Lung (tissue), 12 donors: ENCODE measurements around the gene PTGES3. TPM values are rescaled to one million over a fixed set of nuclear protein-coding genes. Genes with fewer than 3 reads are reported as not detected.

Experiments
- ATAC-seq: fragments of 200-7000 bp; cut with Tn5 transposase; one replicate; pipeline ENCODE4 v1.9.1; 2020; ENCODE audit warnings: moderate number of reproducible peaks; ENCODE audit not compliant: insufficient read depth, low FRiP score
- DNase-seq, 3 donors: peaks; one replicate each; pipeline ENCODE4 v3.0.0-alpha.2; 2013 to 2017
- H3K27ac ChIP-seq, 2 donors: one replicate each; pipeline ENCODE4 v1.5.1; 2013; ENCODE audit warnings: mild to moderate bottlenecking in 2 of 2, moderate library complexity in 2 of 2, control low read depth in 1 of 2, inconsistent platforms in 1 of 2, low read depth in 1 of 2, low read length in 1 of 2
- H3K27me3 ChIP-seq, 3 donors: one replicate each; pipeline ENCODE4 v1.5.1; 2013; ENCODE audit warnings: low read length in 2 of 3; ENCODE audit not compliant: control insufficient read depth in 3 of 3, insufficient read depth in 3 of 3
- H3K36me3 ChIP-seq, 4 donors: one replicate each; pipeline ENCODE4 v1.5.1; 2013; ENCODE audit warnings: low read length in 4 of 4, mild to moderate bottlenecking in 1 of 4, moderate library complexity in 1 of 4; ENCODE audit not compliant: control insufficient read depth in 4 of 4, insufficient read depth in 4 of 4
- H3K4me1 ChIP-seq, 5 donors: one replicate each; pipeline ENCODE4 v1.5.1; 2013; ENCODE audit warnings: low read length in 5 of 5, mild to moderate bottlenecking in 2 of 5, moderate library complexity in 1 of 5; ENCODE audit not compliant: control insufficient read depth in 5 of 5, insufficient read depth in 5 of 5
- H3K4me3 ChIP-seq: one replicate; pipeline ENCODE4 v1.5.1; 2013; ENCODE audit warnings: mild to moderate bottlenecking, control low read depth, moderate library complexity
- H3K9ac ChIP-seq, 2 donors: one replicate each; pipeline ENCODE4 v1.5.1; 2013; ENCODE audit warnings: low read length in 2 of 2, control low read depth in 1 of 2; ENCODE audit not compliant: insufficient read depth in 1 of 2
- H3K9me3 ChIP-seq, 4 donors: one replicate each; pipeline ENCODE4 v1.5.1; 2013; ENCODE audit warnings: low read length in 3 of 4, mild to moderate bottlenecking in 1 of 4, moderate library complexity in 1 of 4; ENCODE audit not compliant: control insufficient read depth in 4 of 4, insufficient read depth in 3 of 4
- CTCF ChIP-seq: IDR thresholded peaks from 2 replicates; pipeline ENCODE4 v1.5.1; 2012; ENCODE audit warnings: mild to moderate bottlenecking; ENCODE audit errors: control extremely low read depth, extremely low read depth
- WGBS, 2 donors: extraction: QIAGEN DNeasy Blood & Tissue Kit; methylation state at CpG; one replicate each; pipeline ENCODE4 v1.1.7; 2013; 5-methylcytosine and 5-hydroxymethylcytosine counted together
- polyA plus RNA-seq, 2 donors: library from polyadenylated mRNA; stranded (reverse); fragments of 200-250 nt; gene quantifications; one replicate each; pipeline ENCODE4 v1.2.1, GENCODE V29; 2013
- total RNA-seq, 2 donors: library from RNA; depleted of rRNA in 1 of 2; stranded (reverse); fragments of >200 nt in 1 of 2; gene quantifications; one replicate each; pipeline ENCODE4 v1.2.1, GENCODE V29; 2014 to 2021
- donor health status: control.
- donor health status: control.
- donor health status: Bipolar disorder and iron deficiency.
- donor health status: healthy.
- donor health status: DM: yes; HTN: yes; CAD: no.

The PTGES3 gene
- total and polyA plus RNA-seq, 4 donors: 88.6 to 180 (median 152) TPM

- Histone ChIP-seq H3K36me3 (peaks cover 26 to 52% (median 41%) of the 10 kb centered on the region in 4 donors), H3K27ac (no peak overlapping the region), H3K9me3 (no peaks in the 10 kb centered on the region), H3K4me1 (peaks cover 27 to 46% (median 33%) of the 10 kb centered on the region in 5 donors), H3K4me3 (no peak overlapping the region), H3K9ac (no peak overlapping the region), H3K27me3 (no peaks in the 10 kb centered on the region)
- no peak for DNase-seq
- 41 to 62% methylated on average over 4 of the region's 4 CpGs for WGBS, 2 donors
- no peak for ATAC-seq
- TF ChIP-seq CTCF: no peak
Observed at GRCh38 chr12:56718636-56719035, 30.6 kb upstream of the PTGES3 start.

- no peak for TF ChIP-seq CTCF
- Histone ChIP-seq H3K4me3 (no peak overlapping the region), H3K27me3 (no peaks in the 10 kb centered on the region), H3K9ac (no peak overlapping the region), H3K27ac (no peak overlapping the region), H3K36me3 (peaks cover 31 to 54% (median 46%) of the 10 kb centered on the region in 4 donors), H3K9me3 (no peaks in the 10 kb centered on the region), H3K4me1 (peaks cover 26 to 46% (median 31%) of the 10 kb centered on the region in 5 donors)
- no peak for DNase-seq
- no peak for ATAC-seq
- WGBS, 2 donors: 50 to 53% methylated on average over 1 of the region's 1 CpG
Observed at GRCh38 chr12:56718149-56718548, 30.1 kb upstream of the PTGES3 start.

DNA sequence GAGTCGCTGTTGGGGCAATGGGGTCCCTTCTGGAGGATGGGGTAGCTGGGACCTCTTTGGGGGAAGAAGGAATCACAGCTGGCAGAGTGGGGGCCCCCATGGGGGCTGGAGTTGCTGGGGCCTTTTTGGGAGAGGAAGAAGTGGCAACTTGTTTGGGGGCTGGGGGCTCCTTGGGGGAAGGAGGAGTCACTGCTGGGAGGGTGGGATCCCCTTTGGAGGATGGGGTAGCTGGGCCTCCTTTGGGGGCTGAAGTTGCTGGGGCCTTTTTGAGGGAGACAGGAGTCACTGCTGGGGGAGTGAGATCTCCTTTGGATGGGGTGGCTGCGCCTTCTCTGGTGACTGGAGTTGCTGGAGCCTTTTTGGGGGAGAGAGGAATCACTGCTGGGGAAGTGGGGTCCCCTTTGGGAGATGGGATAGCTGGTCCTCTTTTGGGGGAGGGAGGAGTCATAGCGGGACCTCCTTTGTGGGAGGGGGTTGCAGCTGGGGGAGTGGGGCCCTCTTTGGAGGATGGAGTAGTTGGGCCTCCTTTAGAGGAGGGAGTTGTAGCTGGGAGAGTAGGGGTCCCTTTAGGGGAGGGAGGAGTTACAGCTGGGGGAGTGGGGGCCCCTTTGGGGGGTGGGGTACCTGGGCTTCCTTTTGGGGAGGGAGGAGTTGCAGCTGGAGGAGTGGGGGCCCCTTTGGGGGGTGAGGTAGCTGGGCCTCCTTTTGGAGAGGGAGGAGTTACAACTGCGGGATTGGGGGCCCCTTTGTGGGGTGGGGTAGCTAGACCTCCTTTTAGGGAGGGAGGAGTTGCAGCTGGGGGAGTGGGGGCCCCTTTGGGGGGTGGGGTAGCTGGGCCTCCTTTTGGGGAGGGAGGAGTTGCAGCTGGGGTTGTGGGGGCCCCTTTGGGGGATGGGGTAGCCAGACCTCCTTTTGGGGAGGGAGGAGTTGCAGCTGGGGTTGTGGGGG, 29.1 kb upstream of the PTGES3 start:
- WGBS, 2 donors: 62 to 76% methylated on average over 4 of the region's 4 CpGs
- no peak for TF ChIP-seq CTCF
- Histone ChIP-seq H3K27me3 (no peaks in the 10 kb centered on the region), H3K4me1 (peaks cover 21 to 40% (median 22%) of the 10 kb centered on the region in 5 donors), H3K36me3 (peaks cover 41 to 60% (median 50%) of the 10 kb centered on the region in 4 donors), H3K27ac (peak overlapping the region in 1 of 2 donors; percentile 31), H3K9ac (no peak overlapping the region), H3K9me3 (no peaks in the 10 kb centered on the region), H3K4me3 (no peak overlapping the region)
- DNase-seq: no peak
- ATAC-seq: no peak
